ENCODE data around the gene ELOA. TPM values are rescaled to one million over a fixed set of nuclear protein-coding genes. Genes with fewer than 3 reads are reported as not detected.
"Not testable (repeated sequence)": the region's sequence is repeated elsewhere in the genome, so short reads cannot be mapped to it uniquely, and the experiment has no call there.

ELOA gene
- total and polyA plus RNA-seq, 2 donors (not counting 1 experiment from before 2014, with no cell fraction given), result 12.9 to 56.6 TPM

DNA sequence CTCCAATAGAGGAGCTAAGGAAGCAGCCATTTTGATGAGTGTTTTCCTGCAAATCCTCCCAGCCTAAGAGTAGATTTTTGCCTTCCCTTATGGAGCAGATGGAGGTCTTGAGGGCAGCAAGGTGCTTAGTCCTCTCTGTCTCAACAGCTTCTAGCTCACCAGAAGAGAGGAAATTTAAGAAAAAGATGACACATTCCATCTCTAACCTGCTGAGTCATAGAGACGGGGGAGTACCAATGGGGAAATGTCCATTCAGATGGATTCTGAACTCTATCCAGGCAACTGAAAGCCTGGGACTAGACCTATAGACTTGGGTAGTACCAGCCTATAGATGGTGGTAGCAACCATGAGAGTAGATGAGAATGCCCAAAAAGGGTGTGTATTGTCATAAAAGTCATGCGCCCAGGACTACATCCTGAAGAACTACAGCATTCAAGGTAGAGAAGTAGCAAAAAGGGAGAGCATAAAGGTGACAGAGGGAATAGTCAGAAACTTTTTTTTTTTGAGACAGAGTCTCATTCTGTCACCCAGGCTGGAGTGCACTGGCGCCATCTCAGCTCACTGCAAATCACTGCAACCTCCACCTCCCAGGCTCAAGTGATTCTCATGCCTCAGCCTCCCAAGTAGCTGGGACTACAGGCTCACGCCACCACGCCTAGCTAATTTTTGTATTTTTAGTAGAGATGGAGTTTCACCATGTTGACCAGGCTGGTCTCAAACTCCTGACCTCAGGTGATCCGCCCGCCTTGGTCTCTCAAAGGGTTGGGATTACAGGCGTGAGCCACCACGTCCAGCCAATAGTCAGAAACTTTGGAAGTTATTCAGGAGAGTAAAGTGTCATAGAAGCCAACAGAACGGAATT is 10.7 kb upstream of the ELOA start:
- Mint-ChIP-seq H3K9me3 (ENCODE audit: insufficient read depth) (no peaks in the 10 kb centered on the region), H3K27ac (peak overlapping the region; percentile 15), H3K4me1 (peaks cover 29% of the 10 kb centered on the region), H3K27me3 (no peaks in the 10 kb centered on the region), H3K4me3 (no peak overlapping the region)
- Histone ChIP-seq H3K27ac (ENCODE audit: low read length in 2 of 2) (no peak overlapping the region), H3K36me3 (replicated peaks in 1 of 2; ENCODE audit: control extremely low read depth in 1 of 2, control insufficient read depth in 1 of 2, extremely low read depth in 1 of 2, insufficient read depth in 2 of 2, low read length in 1 of 2) (no peaks in the 10 kb centered on the region), H3K9me3 (ENCODE audit: control extremely low read depth in 1 of 3, control insufficient read depth in 2 of 3, insufficient read depth in 1 of 3, low read length in 2 of 3) (no peaks in the 10 kb centered on the region), H3K27me3 (replicated peaks in 1 of 4; ENCODE audit: control extremely low read depth in 1 of 4, control insufficient read depth in 3 of 4, insufficient read depth in 4 of 4, low read length in 3 of 4) (no peaks in the 10 kb centered on the region), H3K79me2 (ENCODE audit: control insufficient read depth, insufficient read depth, low read length) (peaks cover 3% of the 10 kb centered on the region), H3K4me3 (ENCODE audit: control extremely low read depth in 1 of 5, extremely low read depth in 1 of 5, insufficient read depth in 1 of 5, low read depth in 2 of 5, low read length in 4 of 5) (no peak overlapping the region), H4K20me1 (ENCODE audit: control insufficient read depth, insufficient read depth, low read length, poor library complexity, severe bottlenecking) (no peaks in the 10 kb centered on the region), H3K4me1 (ENCODE audit: control insufficient read depth in 2 of 2, insufficient read depth in 2 of 2, low read length in 2 of 2) (peaks cover 23 to 32% of the 10 kb centered on the region in 2 donors), H3K9ac (ENCODE audit: low read length) (no peak overlapping the region), H2AFZ (ENCODE audit: insufficient read depth, low read depth, low read length, poor library complexity, severe bottlenecking) (no peak overlapping the region), H3K4me2 (replicated peaks; ENCODE audit: low read depth, low read length, poor library complexity, severe bottlenecking) (no peak overlapping the region)
- TF ChIP-seq, protein P1, sequence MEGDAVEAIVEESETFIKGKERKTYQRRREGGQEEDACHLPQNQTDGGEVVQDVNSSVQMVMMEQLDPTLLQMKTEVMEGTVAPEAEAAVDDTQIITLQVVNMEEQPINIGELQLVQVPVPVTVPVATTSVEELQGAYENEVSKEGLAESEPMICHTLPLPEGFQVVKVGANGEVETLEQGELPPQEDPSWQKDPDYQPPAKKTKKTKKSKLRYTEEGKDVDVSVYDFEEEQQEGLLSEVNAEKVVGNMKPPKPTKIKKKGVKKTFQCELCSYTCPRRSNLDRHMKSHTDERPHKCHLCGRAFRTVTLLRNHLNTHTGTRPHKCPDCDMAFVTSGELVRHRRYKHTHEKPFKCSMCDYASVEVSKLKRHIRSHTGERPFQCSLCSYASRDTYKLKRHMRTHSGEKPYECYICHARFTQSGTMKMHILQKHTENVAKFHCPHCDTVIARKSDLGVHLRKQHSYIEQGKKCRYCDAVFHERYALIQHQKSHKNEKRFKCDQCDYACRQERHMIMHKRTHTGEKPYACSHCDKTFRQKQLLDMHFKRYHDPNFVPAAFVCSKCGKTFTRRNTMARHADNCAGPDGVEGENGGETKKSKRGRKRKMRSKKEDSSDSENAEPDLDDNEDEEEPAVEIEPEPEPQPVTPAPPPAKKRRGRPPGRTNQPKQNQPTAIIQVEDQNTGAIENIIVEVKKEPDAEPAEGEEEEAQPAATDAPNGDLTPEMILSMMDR (IDR thresholded peaks at IDR 0.05), result no peak
- no peak for TF ChIP-seq EZH2 (IDR thresholded peaks at IDR 0.05; ENCODE audit: borderline replicate concordance, insufficient read depth, low read depth, low read length, poor library complexity, severe bottlenecking)
- ATAC-seq (ENCODE audit: low read depth), result no peak
- 96% methylated on average over 5 of the region's 10 CpGs for WGBS (ENCODE audit: insufficient coverage)
- ChIA-PET CTCF (interaction anchor here (0.8 kb wide), 1 partner anchor 266 kb away, joined by 3 read pairs; no protein-coding TSS in a partner anchor), POLR2A (interaction anchor here (0.6 kb wide), 1 partner anchor 219 kb away, joined by 4 read pairs; no protein-coding TSS in a partner anchor)
- DNase-seq, result no peak
- intact Hi-C loops (cut with micrococcal nuclease), result no loop called here

DNA sequence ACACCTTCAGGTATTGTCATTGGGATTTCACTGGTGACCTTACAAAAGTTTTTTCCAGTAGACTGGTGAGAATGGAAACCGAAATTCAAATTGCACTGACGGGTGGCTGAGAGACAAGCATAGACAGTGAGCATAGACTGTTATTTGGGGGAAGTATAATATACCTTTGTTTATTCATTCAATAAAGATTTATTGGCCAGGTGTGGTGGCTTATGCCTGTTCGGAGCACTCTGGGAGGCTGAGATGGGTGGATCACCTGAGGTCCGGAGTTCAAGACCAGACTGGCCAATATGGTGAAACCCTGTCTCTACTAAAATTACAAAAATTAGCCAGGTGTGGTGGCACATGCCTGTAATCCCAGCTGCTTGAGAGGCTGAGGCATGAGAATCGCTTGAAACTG is 10.0 kb upstream of the ELOA start:
- H3K9me3 ChIP-seq (ENCODE audit: control extremely low read depth in 1 of 3, control insufficient read depth in 2 of 3, insufficient read depth in 1 of 3, low read length in 2 of 3); H3K27ac ChIP-seq (ENCODE audit: low read length in 2 of 2); ATAC-seq (ENCODE audit: low read depth); H3K4me3 ChIP-seq (ENCODE audit: control extremely low read depth in 1 of 5, extremely low read depth in 1 of 5, insufficient read depth in 1 of 5, low read depth in 2 of 5, low read length in 4 of 5); H3K36me3 ChIP-seq (replicated peaks in 1 of 2; ENCODE audit: control extremely low read depth in 1 of 2, control insufficient read depth in 1 of 2, extremely low read depth in 1 of 2, insufficient read depth in 2 of 2, low read length in 1 of 2); H3K4me3 Mint-ChIP-seq; DNase-seq; H3K4me2 ChIP-seq (replicated peaks; ENCODE audit: low read depth, low read length, poor library complexity, severe bottlenecking); H3K27ac Mint-ChIP-seq; H4K20me1 ChIP-seq (ENCODE audit: control insufficient read depth, insufficient read depth, low read length, poor library complexity, severe bottlenecking); intact Hi-C loops (cut with micrococcal nuclease); H3K9ac ChIP-seq (ENCODE audit: low read length); H3K27me3 Mint-ChIP-seq; H3K9me3 Mint-ChIP-seq (ENCODE audit: insufficient read depth); H3K79me2 ChIP-seq (ENCODE audit: control insufficient read depth, insufficient read depth, low read length); CTCF ChIA-PET; H2AFZ ChIP-seq (ENCODE audit: insufficient read depth, low read depth, low read length, poor library complexity, severe bottlenecking); H3K27me3 ChIP-seq (replicated peaks in 1 of 4; ENCODE audit: control extremely low read depth in 1 of 4, control insufficient read depth in 3 of 4, insufficient read depth in 4 of 4, low read length in 3 of 4): not testable (repeated sequence)
- peaks cover 17 to 25% of the 10 kb centered on the region in 2 donors for H3K4me1 ChIP-seq (ENCODE audit: control insufficient read depth in 2 of 2, insufficient read depth in 2 of 2, low read length in 2 of 2)
- POLR2A ChIA-PET, result interaction anchor here (0.6 kb wide), 1 partner anchor 220 kb away, joined by 4 read pairs; no protein-coding TSS in a partner anchor
- WGBS (ENCODE audit: insufficient coverage), result 94% methylated on average over 3 of the region's 5 CpGs
- H3K4me1 Mint-ChIP-seq, result peaks cover 23% of the 10 kb centered on the region
